K562 (cell line): Measurements from ENCODE around the gene AKAP14. TPM values are rescaled to one million over a fixed set of nuclear protein-coding genes. Genes with fewer than 3 reads are reported as not detected.
"Not testable (repeated sequence)": the region's sequence is repeated elsewhere in the genome, so short reads cannot be mapped to it uniquely, and the experiment has no call there.

ENCODE experiments used
- ATAC-seq: fragments of 200-7000 bp; cut with Tn5 transposase; 3 replicates; pipeline ENCODE4 v1.9.1; 2020; ENCODE audit warnings: moderate library complexity
- BruUV-seq: library from RNA; stranded (reverse); fragments of 400-500 nt; replicated peaks from 2 replicates; lab custom pipeline; 2021; lab: Mats Ljungman, UMichigan
- CTCF ChIA-PET: fragments of 300-600 bp; formaldehyde crosslinking; extraction: SDS; loops from one replicate; lab custom pipeline; 2021; ENCODE audit warnings: low intra/inter-chr PET ratio; lab: Yijun Ruan, JAX
- POLR2A ChIA-PET: fragments of 300-600, 350-650 bp; sonication (Branson Sonifier 250); formaldehyde crosslinking; extraction: SDS; loops from one replicate; lab custom pipeline; 2021; ENCODE audit warnings: antibody characterized with exemption, inconsistent platforms; lab: Yijun Ruan, JAX
- DNase-seq, 4 experiments: peaks; one replicate each; pipeline versions ENCODE4 v3.0.0 to v3.0.0-alpha.2; 2011 to 2018; ENCODE audit warnings: low spot score in 3 of 4, mixed read lengths in 3 of 4; ENCODE audit errors: extremely low read depth in 1 of 4
- FAIRE-seq: peaks from 2 replicates; lab custom pipeline; 2011; peaks lifted over from hg19 to GRCh38; lab: Jason Lieb, UNC
- H2AFZ ChIP-seq: 2 replicates; pipeline ENCODE4 v1.6.0; 2011; ENCODE audit warnings: low read depth, low read length, control low read depth, inconsistent platforms
- H3K27ac ChIP-seq: fragments of 200-600 bp; 3 replicates; pipeline ENCODE4 v1.8.0; 2011; ENCODE audit warnings: low read depth, mild to moderate bottlenecking, control low read depth, inconsistent platforms, low read length, moderate library complexity, mixed read lengths; ENCODE audit errors: extremely low read depth
- H3K27me3 ChIP-seq, 2 experiments: fragments of 300-600 bp in 1 of 2; 2 replicates in 1 of 2; 3 replicates in 1 of 2; pipeline versions ENCODE4 v1.6.0 to v1.8.0; 2011; ENCODE audit warnings: inconsistent platforms in 2 of 2, low read length in 2 of 2, mild to moderate bottlenecking in 1 of 2, mixed read lengths in 1 of 2, moderate library complexity in 1 of 2; ENCODE audit not compliant: control insufficient read depth in 2 of 2, insufficient read depth in 2 of 2
- H3K36me3 ChIP-seq: fragments of 300-600 bp; 3 replicates; pipeline ENCODE4 v1.8.0; 2011; ENCODE audit warnings: mild to moderate bottlenecking, low read length, inconsistent platforms; ENCODE audit not compliant: control insufficient read depth, insufficient read depth
- H3K4me1 ChIP-seq, 2 experiments: fragments of 200-600 bp in 1 of 2; replicated peaks in 1 of 2; 2 replicates in 1 of 2; 3 replicates in 1 of 2; pipeline versions ENCODE4 v1.5.1 to v1.8.0; 2011; ENCODE audit warnings: inconsistent platforms in 2 of 2, low read length in 2 of 2, mild to moderate bottlenecking in 1 of 2, mixed read lengths in 1 of 2, moderate library complexity in 1 of 2; ENCODE audit not compliant: control insufficient read depth in 2 of 2, insufficient read depth in 2 of 2
- H3K4me2 ChIP-seq: 2 replicates; pipeline ENCODE4 v1.6.1; 2011; ENCODE audit warnings: low read length, control low read depth, inconsistent platforms, mixed read lengths; ENCODE audit not compliant: insufficient read depth
- H3K4me3 ChIP-seq: fragments of 200-600 bp; sonication (generic), shearing (Covaris generic); 2 replicates; pipeline ENCODE4 v1.5.1; 2016; ENCODE audit warnings: control low read depth, inconsistent platforms
- H3K79me2 ChIP-seq: fragments of 200-600 bp; 3 replicates; pipeline ENCODE4 v1.8.0; 2011; ENCODE audit warnings: low read length, inconsistent platforms; ENCODE audit not compliant: control insufficient read depth, insufficient read depth
- H3K9ac ChIP-seq, 2 experiments: 2 replicates each; pipeline versions ENCODE4 v1.6.0 to v1.6.1; 2011; ENCODE audit warnings: low read depth in 2 of 2, low read length in 2 of 2, control low read depth in 1 of 2, inconsistent platforms in 1 of 2, mild to moderate bottlenecking in 1 of 2, mixed read lengths in 1 of 2; ENCODE audit not compliant: insufficient read depth in 1 of 2
- H3K9me1 ChIP-seq: one replicate; pipeline ENCODE4 v1.6.0; 2011; ENCODE audit warnings: inconsistent platforms, mild to moderate bottlenecking, low read length, moderate library complexity; ENCODE audit not compliant: control insufficient read depth, insufficient read depth
- H3K9me3 ChIP-seq: replicated peaks from 2 replicates; pipeline ENCODE4 v1.5.1; 2011; ENCODE audit warnings: low read depth, low read length, inconsistent platforms; ENCODE audit not compliant: control insufficient read depth, insufficient read depth
- H4K20me1 ChIP-seq: replicated peaks from 2 replicates; pipeline ENCODE4 v1.6.1; 2011; ENCODE audit warnings: low read length, inconsistent platforms, mixed read lengths; ENCODE audit not compliant: control insufficient read depth, insufficient read depth
- BCL6 ChIP-seq: fragments of 250-450 bp; sonication (Bioruptor Pico); IDR thresholded peaks from 2 replicates; pipeline ENCODE4 v1.4.0; 2020
- CEBPB ChIP-seq: fragments of 450-650 bp; IDR thresholded peaks from 2 replicates; pipeline ENCODE4 v1.6.1; 2016; ENCODE audit warnings: missing genetic modification characterization, missing compliant biosample characterization
- CEBPG ChIP-seq, 3 experiments: fragments of 200-800 bp in 1 of 3; sonication (Bioruptor generic) in 1 of 3; sonication (generic) in 1 of 3; formaldehyde crosslinking in 1 of 3; IDR thresholded peaks in 2 of 3; conservative IDR thresholded peaks in 1 of 3; 2 replicates each; pipeline versions ENCODE4 v1.6.1 to v1.8.0; 2016 to 2022; ENCODE audit warnings: missing compliant biosample characterization in 2 of 3, missing genetic modification characterization in 2 of 3, mild to moderate bottlenecking in 1 of 3, missing genetic modification reagents in 1 of 3
- ILK ChIP-seq: fragments of 450-650 bp; IDR thresholded peaks from 2 replicates; pipeline ENCODE4 v1.6.1; 2016; ENCODE audit warnings: missing genetic modification characterization, low read depth, mild to moderate bottlenecking, missing compliant biosample characterization, moderate library complexity, borderline replicate concordance
- MECOM ChIP-seq: fragments of 250-450 bp; sonication (Bioruptor Pico); IDR thresholded peaks from 2 replicates; pipeline ENCODE4 v1.8.0; 2022; ENCODE audit warnings: inconsistent platforms
- MYNN ChIP-seq, 2 experiments: sonication (generic); formaldehyde crosslinking in 1 of 2; IDR thresholded peaks; 2 replicates each; pipeline versions ENCODE4 v1.5.0 to v1.6.1; 2016 to 2020; ENCODE audit warnings: antibody characterized with exemption in 1 of 2, missing genetic modification reagents in 1 of 2
- ZNF707 ChIP-seq: fragments of 250-450 bp; sonication (Bioruptor Pico); conservative IDR thresholded peaks from 2 replicates; pipeline ENCODE4 v1.8.0; 2022; ENCODE audit warnings: inconsistent platforms, mild to moderate bottlenecking, moderate library complexity
- WGBS: fragments of 100-300 bp; shearing (Covaris generic); methylation state at CpG from one replicate; pipeline ENCODE4 v1.1.6; 2016; ENCODE audit warnings: low coverage, mixed read lengths; ENCODE audit not compliant: insufficient coverage; ENCODE audit errors: missing lambda C conversion rate; 5-methylcytosine and 5-hydroxymethylcytosine counted together
- in situ Hi-C: fragments of 300-500 bp; cut with MboI; formaldehyde crosslinking; loops from 4 replicates; pipeline ENCODE4 v1.15.0; 2018; ENCODE audit warnings: inconsistent platforms, mixed read lengths
- intact Hi-C: fragments of 100-400 bp; cut with micrococcal nuclease; formaldehyde crosslinking; loops from 2 replicates; pipeline ENCODE4 v1.14.2; 2022
- polyA plus RNA-seq, 8 experiments: library from polyadenylated mRNA; depleted of rRNA in 4 of 8; stranded (reverse) in 5 of 8; unstranded in 3 of 8; fragments of >200 nt; fragmentation: Nextera tagmentation in 2 of 8; fragmentation: Illumina TruSeq in 1 of 8; extraction: Ambion mirVana in 2 of 8; extraction: Trizol in 1 of 8; gene quantifications; 2 replicates each; pipeline versions ENCODE4 v1.2.1 to v1.2.3, GENCODE V29; 2011 to 2014; ENCODE audit warnings: inconsistent platforms in 1 of 8, missing spikeins in 1 of 8
- total RNA-seq, 7 experiments: library from RNA; depleted of rRNA in 6 of 7; stranded (reverse); fragments of >200 nt in 6 of 7; fragmentation: Illumina TruSeq in 2 of 7; extraction: Trizol in 2 of 7; gene quantifications; 2 replicates each; pipeline versions ENCODE4 v1.2.1 to v1.2.3, GENCODE V29; 2011 to 2021; ENCODE audit warnings: low replicate concordance in 1 of 7
- TF ChIP-seq, protein P1 (sequence below): fragments of 450-650 bp; formaldehyde crosslinking; IDR thresholded peaks from 2 replicates; pipeline ENCODE4 v1.4.0; 2022; ENCODE audit warnings: missing genetic modification characterization
- TF ChIP-seq, protein P2 (sequence below): sonication (generic); formaldehyde crosslinking; IDR thresholded peaks from 2 replicates; pipeline ENCODE4 v1.8.0; 2022; ENCODE audit warnings: mild to moderate bottlenecking, missing genetic modification reagents
- TF ChIP-seq, protein P3 (sequence below): fragments of 250-450 bp; sonication (Bioruptor Pico); IDR thresholded peaks from 2 replicates; pipeline ENCODE4 v1.8.0; 2021; ENCODE audit warnings: moderate library complexity, mild to moderate bottlenecking, inconsistent platforms

Gene AKAP14
- total and polyA plus RNA-seq, 9 of the 15 experiments (the other 6 are each of a cell fraction or from before 2014, with no cell fraction given): not detected

DNA sequence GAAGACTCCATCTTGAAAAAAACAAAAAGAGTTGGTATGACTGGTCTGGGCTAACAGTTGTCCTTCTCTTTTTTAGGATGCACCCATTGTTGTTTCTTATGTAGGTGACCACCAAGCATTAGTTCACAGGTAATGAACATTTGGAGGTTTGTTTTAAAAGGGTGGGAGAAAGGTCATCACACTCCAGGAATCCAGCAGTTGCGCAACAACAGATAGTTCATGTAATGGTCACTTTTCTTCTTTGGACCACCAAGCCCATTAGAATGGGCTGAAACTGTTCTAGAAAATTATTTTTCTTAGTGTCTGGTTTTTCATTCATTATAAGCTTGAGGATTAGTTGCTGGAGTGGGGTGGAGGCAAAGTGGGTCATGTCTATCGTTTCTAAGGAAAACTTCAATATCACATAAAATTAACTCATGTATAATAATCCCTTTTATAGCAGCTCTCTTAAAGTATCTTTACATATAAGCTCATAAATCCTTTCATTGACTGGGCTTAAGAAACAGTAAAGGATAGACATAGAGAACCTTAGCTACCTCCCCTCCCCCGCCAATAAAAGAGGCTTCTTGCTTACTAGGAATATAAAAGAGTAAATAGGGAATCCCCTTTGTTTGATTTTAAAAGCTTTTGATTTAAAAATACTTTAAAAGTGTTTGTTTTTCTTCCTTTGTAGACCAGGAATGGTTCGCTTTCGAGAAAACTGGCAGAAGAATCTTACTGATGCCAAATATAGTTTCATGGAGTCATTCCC is 24.3 kb downstream of the AKAP14 start:
- no peak overlapping the region for H3K4me2 ChIP-seq
- ATAC-seq (no peak), DNase-seq (no peak), FAIRE-seq (no peak)
- 62% methylated on average over 5 of the region's 5 CpGs for WGBS
- ChIA-PET CTCF (no interaction called here), POLR2A (no interaction called here)
- H3K27ac ChIP-seq: no peak overlapping the region
- intact Hi-C loops: no loop called here
- no peaks in the 10 kb centered on the region for H3K9me3 ChIP-seq
- BruUV-seq: no TSS peak
- in situ Hi-C loops: no loop called here
- TF ChIP-seq ZNF707 (CRISPR knock-in tag) (no peak), CEBPG (CRISPR knock-in tag; IDR thresholded peaks at IDR 0.05) (0 out of 2 replicates have a peak, but pooled peaks have one; percentile 21), CEBPG (tag; conservative IDR thresholded peaks at IDR 0.05 in 1 of 2, IDR thresholded peaks at IDR 0.05 in 1 of 2) (peak; percentile 47 to 89), MYNN (IDR thresholded peaks at IDR 0.05) (no peak), MYNN (CRISPR knock-in tag; IDR thresholded peaks at IDR 0.05) (no peak), MECOM (CRISPR knock-in tag) (no peak), ILK (tag) (no peak), BCL6 (no peak), CEBPB (peak; percentile 86)
- TF ChIP-seq, protein P1, sequence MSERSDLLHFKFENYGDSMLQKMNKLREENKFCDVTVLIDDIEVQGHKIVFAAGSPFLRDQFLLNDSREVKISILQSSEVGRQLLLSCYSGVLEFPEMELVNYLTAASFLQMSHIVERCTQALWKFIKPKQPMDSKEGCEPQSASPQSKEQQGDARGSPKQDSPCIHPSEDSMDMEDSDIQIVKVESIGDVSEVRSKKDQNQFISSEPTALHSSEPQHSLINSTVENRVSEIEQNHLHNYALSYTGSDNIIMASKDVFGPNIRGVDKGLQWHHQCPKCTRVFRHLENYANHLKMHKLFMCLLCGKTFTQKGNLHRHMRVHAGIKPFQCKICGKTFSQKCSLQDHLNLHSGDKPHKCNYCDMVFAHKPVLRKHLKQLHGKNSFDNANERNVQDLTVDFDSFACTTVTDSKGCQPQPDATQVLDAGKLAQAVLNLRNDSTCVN (CRISPR knock-in tag): no peak
- TF ChIP-seq, protein P2, sequence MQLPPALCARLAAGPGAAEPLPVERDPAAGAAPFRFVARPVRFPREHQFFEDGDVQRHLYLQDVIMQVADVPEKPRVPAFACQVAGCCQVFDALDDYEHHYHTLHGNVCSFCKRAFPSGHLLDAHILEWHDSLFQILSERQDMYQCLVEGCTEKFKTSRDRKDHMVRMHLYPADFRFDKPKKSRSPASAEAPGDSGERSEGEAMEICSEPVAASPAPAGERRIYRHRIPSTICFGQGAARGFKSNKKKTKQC (CRISPR knock-in tag): no peak
- TF ChIP-seq, protein P3, sequence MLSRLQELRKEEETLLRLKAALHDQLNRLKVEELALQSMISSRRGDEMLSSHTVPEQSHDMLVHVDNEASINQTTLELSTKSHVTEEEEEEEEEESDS: no peak
- no peaks in the 10 kb centered on the region for H3K36me3 ChIP-seq
- no peaks in the 10 kb centered on the region; a peak in 1 of 5 replicates for H3K4me1 ChIP-seq
- H3K79me2 ChIP-seq: no peaks in the 10 kb centered on the region
- H4K20me1 ChIP-seq: no peaks in the 10 kb centered on the region
- no peak overlapping the region for H3K4me3 ChIP-seq
- no peaks in the 10 kb centered on the region for H3K27me3 ChIP-seq
- H3K9ac ChIP-seq: no peak overlapping the region
- H3K9me1 ChIP-seq: no peaks in the 10 kb centered on the region
- no peak overlapping the region for H2AFZ ChIP-seq

DNA sequence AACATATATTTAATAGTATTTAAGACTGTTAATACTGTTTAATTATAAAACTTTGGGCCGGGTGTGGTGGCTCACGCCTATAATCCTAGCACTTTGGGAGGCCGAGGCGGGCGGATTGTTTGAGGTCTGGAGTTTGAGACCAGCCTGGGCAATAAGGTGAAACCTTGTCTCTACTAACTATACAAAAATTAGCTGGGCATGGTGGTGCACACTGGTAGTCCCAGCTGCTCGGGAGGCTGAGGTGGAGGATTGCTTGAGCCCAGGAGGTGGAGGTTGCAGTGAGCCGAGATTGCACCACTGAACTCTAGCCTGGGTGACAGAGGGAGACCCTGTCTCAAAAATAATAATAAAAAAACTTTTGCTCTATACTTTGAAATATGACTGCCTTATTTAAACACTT is 26.7 kb downstream of the AKAP14 start:
- in situ Hi-C loops, H3K4me2 ChIP-seq, H3K9me3 ChIP-seq, CTCF ChIA-PET, H4K20me1 ChIP-seq, H3K36me3 ChIP-seq, H3K4me3 ChIP-seq, H3K9ac ChIP-seq, DNase-seq, intact Hi-C loops, H3K4me1 ChIP-seq, H3K79me2 ChIP-seq, ATAC-seq, H3K27me3 ChIP-seq, H3K9me1 ChIP-seq, FAIRE-seq, H3K27ac ChIP-seq, POLR2A ChIA-PET, BruUV-seq, H2AFZ ChIP-seq: not testable (repeated sequence)
- WGBS: 92% methylated on average over 7 of the region's 7 CpGs
